ENCODE results near the gene PLXNA3. TPM values are rescaled to one million over a fixed set of nuclear protein-coding genes. Genes with fewer than 3 reads are reported as not detected.

The PLXNA3 gene
- total and polyA plus RNA-seq, 10 of the 15 experiments (the other 5 are each of a cell fraction or from before 2014, with no cell fraction given): 0.26 to 26.8 (median 3.4) TPM

DNA sequence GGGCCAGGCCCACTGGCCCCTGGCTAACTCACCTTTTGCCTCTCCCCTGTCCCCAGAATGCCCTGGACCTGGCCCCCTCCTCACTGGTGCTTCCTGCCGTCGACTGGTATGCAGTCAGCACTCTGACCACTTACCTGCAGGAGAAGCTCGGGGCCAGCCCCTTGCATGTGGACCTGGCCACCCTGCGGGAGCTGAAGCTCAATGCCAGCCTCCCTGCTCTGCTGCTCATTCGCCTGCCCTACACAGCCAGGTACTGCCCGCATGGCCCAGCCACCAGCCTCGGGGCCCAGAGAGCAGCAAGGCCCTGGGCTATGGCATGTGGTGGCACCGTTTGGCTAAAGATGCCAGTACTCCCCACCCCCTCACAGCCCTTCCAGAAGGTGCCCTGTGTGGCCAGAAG is 25.9 kb upstream of the PLXNA3 start (continued):
- TF ChIP-seq, protein P1, sequence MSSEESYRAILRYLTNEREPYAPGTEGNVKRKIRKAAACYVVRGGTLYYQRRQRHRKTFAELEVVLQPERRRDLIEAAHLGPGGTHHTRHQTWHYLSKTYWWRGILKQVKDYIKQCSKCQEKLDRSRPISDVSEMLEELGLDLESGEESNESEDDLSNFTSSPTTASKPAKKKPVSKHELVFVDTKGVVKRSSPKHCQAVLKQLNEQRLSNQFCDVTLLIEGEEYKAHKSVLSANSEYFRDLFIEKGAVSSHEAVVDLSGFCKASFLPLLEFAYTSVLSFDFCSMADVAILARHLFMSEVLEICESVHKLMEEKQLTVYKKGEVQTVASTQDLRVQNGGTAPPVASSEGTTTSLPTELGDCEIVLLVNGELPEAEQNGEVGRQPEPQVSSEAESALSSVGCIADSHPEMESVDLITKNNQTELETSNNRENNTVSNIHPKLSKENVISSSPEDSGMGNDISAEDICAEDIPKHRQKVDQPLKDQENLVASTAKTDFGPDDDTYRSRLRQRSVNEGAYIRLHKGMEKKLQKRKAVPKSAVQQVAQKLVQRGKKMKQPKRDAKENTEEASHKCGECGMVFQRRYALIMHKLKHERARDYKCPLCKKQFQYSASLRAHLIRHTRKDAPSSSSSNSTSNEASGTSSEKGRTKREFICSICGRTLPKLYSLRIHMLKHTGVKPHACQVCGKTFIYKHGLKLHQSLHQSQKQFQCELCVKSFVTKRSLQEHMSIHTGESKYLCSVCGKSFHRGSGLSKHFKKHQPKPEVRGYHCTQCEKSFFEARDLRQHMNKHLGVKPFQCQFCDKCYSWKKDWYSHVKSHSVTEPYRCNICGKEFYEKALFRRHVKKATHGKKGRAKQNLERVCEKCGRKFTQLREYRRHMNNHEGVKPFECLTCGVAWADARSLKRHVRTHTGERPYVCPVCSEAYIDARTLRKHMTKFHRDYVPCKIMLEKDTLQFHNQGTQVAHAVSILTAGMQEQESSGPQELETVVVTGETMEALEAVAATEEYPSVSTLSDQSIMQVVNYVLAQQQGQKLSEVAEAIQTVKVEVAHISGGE (CRISPR knock-in tag; IDR thresholded peaks at IDR 0.05): no peak
- TF ChIP-seq, protein P2, sequence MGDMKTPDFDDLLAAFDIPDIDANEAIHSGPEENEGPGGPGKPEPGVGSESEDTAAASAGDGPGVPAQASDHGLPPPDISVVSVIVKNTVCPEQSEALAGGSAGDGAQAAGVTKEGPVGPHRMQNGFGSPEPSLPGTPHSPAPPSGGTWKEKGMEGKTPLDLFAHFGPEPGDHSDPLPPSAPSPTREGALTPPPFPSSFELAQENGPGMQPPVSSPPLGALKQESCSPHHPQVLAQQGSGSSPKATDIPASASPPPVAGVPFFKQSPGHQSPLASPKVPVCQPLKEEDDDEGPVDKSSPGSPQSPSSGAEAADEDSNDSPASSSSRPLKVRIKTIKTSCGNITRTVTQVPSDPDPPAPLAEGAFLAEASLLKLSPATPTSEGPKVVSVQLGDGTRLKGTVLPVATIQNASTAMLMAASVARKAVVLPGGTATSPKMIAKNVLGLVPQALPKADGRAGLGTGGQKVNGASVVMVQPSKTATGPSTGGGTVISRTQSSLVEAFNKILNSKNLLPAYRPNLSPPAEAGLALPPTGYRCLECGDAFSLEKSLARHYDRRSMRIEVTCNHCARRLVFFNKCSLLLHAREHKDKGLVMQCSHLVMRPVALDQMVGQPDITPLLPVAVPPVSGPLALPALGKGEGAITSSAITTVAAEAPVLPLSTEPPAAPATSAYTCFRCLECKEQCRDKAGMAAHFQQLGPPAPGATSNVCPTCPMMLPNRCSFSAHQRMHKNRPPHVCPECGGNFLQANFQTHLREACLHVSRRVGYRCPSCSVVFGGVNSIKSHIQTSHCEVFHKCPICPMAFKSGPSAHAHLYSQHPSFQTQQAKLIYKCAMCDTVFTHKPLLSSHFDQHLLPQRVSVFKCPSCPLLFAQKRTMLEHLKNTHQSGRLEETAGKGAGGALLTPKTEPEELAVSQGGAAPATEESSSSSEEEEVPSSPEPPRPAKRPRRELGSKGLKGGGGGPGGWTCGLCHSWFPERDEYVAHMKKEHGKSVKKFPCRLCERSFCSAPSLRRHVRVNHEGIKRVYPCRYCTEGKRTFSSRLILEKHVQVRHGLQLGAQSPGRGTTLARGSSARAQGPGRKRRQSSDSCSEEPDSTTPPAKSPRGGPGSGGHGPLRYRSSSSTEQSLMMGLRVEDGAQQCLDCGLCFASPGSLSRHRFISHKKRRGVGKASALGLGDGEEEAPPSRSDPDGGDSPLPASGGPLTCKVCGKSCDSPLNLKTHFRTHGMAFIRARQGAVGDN (IDR thresholded peaks at IDR 0.05): no peak
- TF ChIP-seq ZNF207 (IDR thresholded peaks at IDR 0.05; ENCODE audit: borderline replicate concordance): no peak
- no peak for TF ChIP-seq WRNIP1 (IDR thresholded peaks at IDR 0.05; ENCODE audit: borderline replicate concordance, low read depth, low read length)
- no peak for TF ChIP-seq FOXK2 (IDR thresholded peaks at IDR 0.05)
- TF ChIP-seq, protein P3, sequence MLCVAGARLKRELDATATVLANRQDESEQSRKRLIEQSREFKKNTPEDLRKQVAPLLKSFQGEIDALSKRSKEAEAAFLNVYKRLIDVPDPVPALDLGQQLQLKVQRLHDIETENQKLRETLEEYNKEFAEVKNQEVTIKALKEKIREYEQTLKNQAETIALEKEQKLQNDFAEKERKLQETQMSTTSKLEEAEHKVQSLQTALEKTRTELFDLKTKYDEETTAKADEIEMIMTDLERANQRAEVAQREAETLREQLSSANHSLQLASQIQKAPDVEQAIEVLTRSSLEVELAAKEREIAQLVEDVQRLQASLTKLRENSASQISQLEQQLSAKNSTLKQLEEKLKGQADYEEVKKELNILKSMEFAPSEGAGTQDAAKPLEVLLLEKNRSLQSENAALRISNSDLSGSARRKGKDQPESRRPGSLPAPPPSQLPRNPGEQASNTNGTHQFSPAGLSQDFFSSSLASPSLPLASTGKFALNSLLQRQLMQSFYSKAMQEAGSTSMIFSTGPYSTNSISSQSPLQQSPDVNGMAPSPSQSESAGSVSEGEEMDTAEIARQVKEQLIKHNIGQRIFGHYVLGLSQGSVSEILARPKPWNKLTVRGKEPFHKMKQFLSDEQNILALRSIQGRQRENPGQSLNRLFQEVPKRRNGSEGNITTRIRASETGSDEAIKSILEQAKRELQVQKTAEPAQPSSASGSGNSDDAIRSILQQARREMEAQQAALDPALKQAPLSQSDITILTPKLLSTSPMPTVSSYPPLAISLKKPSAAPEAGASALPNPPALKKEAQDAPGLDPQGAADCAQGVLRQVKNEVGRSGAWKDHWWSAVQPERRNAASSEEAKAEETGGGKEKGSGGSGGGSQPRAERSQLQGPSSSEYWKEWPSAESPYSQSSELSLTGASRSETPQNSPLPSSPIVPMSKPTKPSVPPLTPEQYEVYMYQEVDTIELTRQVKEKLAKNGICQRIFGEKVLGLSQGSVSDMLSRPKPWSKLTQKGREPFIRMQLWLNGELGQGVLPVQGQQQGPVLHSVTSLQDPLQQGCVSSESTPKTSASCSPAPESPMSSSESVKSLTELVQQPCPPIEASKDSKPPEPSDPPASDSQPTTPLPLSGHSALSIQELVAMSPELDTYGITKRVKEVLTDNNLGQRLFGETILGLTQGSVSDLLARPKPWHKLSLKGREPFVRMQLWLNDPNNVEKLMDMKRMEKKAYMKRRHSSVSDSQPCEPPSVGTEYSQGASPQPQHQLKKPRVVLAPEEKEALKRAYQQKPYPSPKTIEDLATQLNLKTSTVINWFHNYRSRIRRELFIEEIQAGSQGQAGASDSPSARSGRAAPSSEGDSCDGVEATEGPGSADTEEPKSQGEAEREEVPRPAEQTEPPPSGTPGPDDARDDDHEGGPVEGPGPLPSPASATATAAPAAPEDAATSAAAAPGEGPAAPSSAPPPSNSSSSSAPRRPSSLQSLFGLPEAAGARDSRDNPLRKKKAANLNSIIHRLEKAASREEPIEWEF (IDR thresholded peaks at IDR 0.05; ENCODE audit: insufficient replicate concordance, low read depth, low read length): no peak
- TF ChIP-seq HDAC6 (IDR thresholded peaks at IDR 0.05; ENCODE audit: unreplicated experiment): no peak
- TF ChIP-seq SMC3 (IDR thresholded peaks at IDR 0.05; ENCODE audit: borderline replicate concordance, low read length): no peak
- no peak for TF ChIP-seq FOS (IDR thresholded peaks at IDR 0.05; ENCODE audit: borderline replicate concordance, extremely low read depth, insufficient read length)
- TF ChIP-seq TARDBP (IDR thresholded peaks at IDR 0.05; ENCODE audit: borderline replicate concordance): no peak
- TF ChIP-seq ZNF592 (IDR thresholded peaks at IDR 0.05): no peak
